ENCODE results near the gene ATXN1.

Gene ATXN1

DNA sequence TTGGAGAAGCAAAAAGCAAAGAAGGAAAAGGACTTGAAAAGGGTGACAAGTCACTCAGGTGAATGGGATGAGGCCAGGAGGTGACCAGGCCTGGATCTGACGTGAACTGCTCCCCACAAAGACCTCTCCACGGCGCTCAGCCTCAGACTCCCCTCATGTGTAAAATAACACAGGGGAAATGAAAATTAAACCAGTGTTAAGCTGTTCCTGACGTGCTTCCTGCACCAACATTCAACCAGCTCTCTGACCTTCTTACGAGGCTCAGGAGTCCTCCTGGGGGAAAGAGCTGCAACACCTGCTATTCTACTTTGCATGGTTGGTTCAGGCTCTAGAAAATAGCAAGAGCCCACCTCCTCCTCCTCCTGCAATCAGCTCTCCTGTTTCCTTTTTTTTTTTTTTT is 256.7 kb downstream of the ATXN1 start:
- H3K4me3 ChIP-seq (ENCODE audit: low read depth, low read length) = no peak overlapping the region
- TF ChIP-seq, protein P1, sequence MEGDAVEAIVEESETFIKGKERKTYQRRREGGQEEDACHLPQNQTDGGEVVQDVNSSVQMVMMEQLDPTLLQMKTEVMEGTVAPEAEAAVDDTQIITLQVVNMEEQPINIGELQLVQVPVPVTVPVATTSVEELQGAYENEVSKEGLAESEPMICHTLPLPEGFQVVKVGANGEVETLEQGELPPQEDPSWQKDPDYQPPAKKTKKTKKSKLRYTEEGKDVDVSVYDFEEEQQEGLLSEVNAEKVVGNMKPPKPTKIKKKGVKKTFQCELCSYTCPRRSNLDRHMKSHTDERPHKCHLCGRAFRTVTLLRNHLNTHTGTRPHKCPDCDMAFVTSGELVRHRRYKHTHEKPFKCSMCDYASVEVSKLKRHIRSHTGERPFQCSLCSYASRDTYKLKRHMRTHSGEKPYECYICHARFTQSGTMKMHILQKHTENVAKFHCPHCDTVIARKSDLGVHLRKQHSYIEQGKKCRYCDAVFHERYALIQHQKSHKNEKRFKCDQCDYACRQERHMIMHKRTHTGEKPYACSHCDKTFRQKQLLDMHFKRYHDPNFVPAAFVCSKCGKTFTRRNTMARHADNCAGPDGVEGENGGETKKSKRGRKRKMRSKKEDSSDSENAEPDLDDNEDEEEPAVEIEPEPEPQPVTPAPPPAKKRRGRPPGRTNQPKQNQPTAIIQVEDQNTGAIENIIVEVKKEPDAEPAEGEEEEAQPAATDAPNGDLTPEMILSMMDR (IDR thresholded peaks at IDR 0.05; ENCODE audit: low read depth, low read length) = no peak

DNA sequence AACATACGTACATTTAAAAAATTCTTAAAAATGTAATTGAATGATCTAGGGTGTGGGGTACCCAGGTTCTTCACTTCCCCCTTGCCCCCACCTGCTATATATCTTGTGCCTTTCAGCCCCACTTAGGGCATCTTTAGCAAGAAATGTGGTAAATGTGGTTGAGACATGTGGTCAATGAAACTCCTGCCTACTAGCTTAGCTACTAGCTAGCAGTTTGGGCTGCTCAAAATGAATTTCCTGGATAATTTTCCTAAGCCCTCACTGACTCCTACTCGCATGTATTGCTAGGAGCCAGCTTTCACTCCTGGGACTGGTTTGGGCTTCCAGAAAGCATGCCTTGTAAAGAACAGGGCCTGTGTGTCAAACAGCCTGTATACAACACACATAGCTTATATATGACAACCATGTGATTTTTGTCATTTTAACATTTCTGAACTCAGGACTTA is 257.3 kb downstream of the ATXN1 start:
- no peak overlapping the region for H3K4me3 ChIP-seq (ENCODE audit: low read depth, low read length)
- TF ChIP-seq, protein P1 (IDR thresholded peaks at IDR 0.05; ENCODE audit: low read depth, low read length) = no peak

- TF ChIP-seq, protein P1 (IDR thresholded peaks at IDR 0.05; ENCODE audit: low read depth, low read length) = no peak
Measured at GRCh38 chr6:16503241-16503775, 258.0 kb downstream of the ATXN1 start.

DNA sequence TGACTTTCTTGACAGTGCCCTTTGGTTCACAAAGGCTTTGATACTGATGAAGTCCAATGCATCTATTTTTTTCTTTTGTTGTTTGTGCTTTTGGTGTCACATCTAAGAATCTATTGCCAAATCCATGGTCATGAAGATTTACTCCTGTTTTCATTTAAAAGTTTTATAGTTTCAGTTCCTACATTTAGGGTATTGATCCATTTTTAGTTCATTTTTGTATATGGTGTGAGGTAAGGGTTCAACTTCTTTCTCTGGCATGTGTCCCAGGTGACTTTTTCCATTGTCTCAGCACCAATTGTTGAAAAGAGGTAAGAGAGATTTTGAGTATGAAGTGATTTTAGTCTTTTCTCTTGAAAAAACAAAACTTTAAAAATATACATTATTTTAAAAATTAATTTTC is 262.3 kb downstream of the ATXN1 start:
- TF ChIP-seq, protein P1 (IDR thresholded peaks at IDR 0.05; ENCODE audit: low read depth, low read length) = no peak
- H3K4me3 ChIP-seq (ENCODE audit: low read depth, low read length) = no peak overlapping the region

More at GRCh38 chr6:16503241-16503775, 258.0 kb downstream of the ATXN1 start:
- no peak overlapping the region for H3K4me3 ChIP-seq (ENCODE audit: low read depth, low read length)

DNA sequence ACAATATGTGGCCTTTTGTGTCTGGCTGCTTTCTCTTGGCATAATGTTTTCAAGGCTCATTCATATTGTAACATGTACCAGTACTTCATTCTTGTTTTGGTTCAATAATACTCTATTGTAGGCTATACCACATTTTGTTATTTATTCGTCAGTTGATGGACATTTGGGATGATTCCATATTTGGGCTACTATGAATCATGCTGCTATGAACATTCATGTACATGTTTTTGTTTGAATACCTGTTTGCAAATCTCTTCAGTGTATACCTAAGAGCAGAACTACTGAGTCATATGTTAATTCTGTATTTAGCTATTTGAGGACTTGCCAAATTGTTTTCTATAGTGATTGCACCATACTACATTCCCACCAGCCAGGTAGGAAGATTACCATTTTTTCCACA is 263.0 kb downstream of the ATXN1 start:
- TF ChIP-seq, protein P1 (IDR thresholded peaks at IDR 0.05; ENCODE audit: low read depth, low read length) = no peak
- no peak overlapping the region for H3K4me3 ChIP-seq (ENCODE audit: low read depth, low read length)

DNA sequence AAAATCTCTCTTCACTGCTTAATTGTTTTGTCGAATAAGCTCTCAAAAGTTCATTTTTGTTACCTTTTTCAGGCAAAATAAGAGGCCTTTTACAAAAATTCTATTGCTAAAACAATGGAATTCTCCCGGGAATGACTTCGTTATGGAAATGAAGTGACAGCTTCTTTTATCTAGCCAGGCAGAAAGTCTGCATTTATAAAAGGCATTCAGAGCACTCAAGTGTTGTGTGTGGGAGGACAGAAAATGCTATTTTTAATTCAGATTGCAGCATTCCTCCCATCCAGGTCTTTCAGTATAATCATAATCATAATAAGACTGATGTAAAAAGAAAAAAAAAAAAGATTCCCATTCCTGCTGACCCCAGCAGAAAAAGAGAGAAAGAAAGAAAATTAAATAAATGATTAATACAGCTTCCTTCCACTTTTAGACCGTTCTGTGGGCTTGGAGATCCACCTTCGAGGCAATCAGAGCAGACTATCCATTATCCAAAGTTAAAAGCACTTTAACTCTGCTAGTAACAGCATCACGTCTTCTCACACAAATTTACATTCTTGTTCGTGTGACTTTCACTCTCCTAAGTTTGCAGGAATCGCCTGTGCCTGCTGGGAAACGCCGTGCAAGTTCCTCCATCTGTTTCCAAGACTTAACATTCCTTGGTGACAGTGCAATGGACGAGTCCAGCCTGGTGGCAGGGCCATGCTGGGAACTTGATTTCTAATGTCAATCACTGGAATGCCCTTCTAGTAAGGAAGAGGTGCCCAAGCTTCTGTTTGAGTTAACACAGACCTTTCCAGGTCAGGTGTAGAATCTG is 264.1 kb downstream of the ATXN1 start:
- H3K4me3 ChIP-seq (ENCODE audit: low read depth, low read length) = peak overlapping the region; percentile 29
- TF ChIP-seq, protein P1 (IDR thresholded peaks at IDR 0.05; ENCODE audit: low read depth, low read length) = no peak

- no peak overlapping the region for H3K4me3 ChIP-seq (ENCODE audit: low read depth, low read length)
Measured at GRCh38 chr6:16496210-16496609, 265.1 kb downstream of the ATXN1 start.

More at GRCh38 chr6:16496210-16496609, 265.1 kb downstream of the ATXN1 start:
- TF ChIP-seq, protein P1 (IDR thresholded peaks at IDR 0.05; ENCODE audit: low read depth, low read length) = no peak
